Measurements from ENCODE around the gene PARVG.

GRCh38 chr22:44187652-44188230 is 7.0 kb downstream of the PARVG start:
- TF ChIP-seq EZH2 (IDR thresholded peaks at IDR 0.05), result no peak
- no peak for TF ChIP-seq FOXP2 (optimal IDR thresholded peaks at IDR 0.05; ENCODE audit: control extremely low read depth, extremely low read length, insufficient read depth)

All from SK-N-MC (cell line).